H1 (cell line): Measurements from ENCODE around the gene NEO1. TPM values are rescaled to one million over a fixed set of nuclear protein-coding genes. Genes with fewer than 3 reads are reported as not detected.

Experiments used
- CTCF ChIA-PET: fragments of 300-600 bp; sonication (Branson Sonifier 250); formaldehyde crosslinking; loops from one replicate; lab custom pipeline; 2021; ENCODE audit not compliant: partially characterized antibody; lab: Charles Lee
- POLR2A ChIA-PET: fragments of 300-600 bp; sonication (Branson Sonifier 250); formaldehyde crosslinking; loops from one replicate; lab custom pipeline; 2021; ENCODE audit warnings: inconsistent platforms; ENCODE audit not compliant: partially characterized antibody; lab: Charles Lee
- DNase-seq, 2 experiments: peaks; one replicate each; pipeline versions ENCODE4 v3.0.0 to v3.0.0-alpha.2; 2010 to 2022; ENCODE audit warnings: low spot score in 2 of 2, low read depth in 1 of 2, mixed read lengths in 1 of 2
- FAIRE-seq: peaks from 2 replicates; lab custom pipeline; 2011; peaks lifted over from hg19 to GRCh38; lab: Jason Lieb, UNC
- H2AFZ ChIP-seq: 2 replicates; pipeline ENCODE4 v1.8.1; 2012; ENCODE audit warnings: low read length, inconsistent platforms
- H2AK5ac ChIP-seq: 2 replicates; pipeline ENCODE4 v1.6.1; 2013; ENCODE audit warnings: low read depth, low read length
- H2BK120ac ChIP-seq: replicated peaks from 2 replicates; pipeline ENCODE3; 2013; ENCODE audit warnings: low read depth, low read length, inconsistent platforms
- H2BK12ac ChIP-seq: 2 replicates; pipeline ENCODE4 v1.6.1; 2013; ENCODE audit warnings: low read depth, low read length
- H2BK15ac ChIP-seq: 2 replicates; pipeline ENCODE4 v1.6.1; 2013; ENCODE audit warnings: low read length
- H2BK20ac ChIP-seq: 2 replicates; pipeline ENCODE4 v1.6.1; 2013; ENCODE audit warnings: low read length
- H2BK5ac ChIP-seq: 2 replicates; pipeline ENCODE4 v1.6.1; 2013; ENCODE audit warnings: low read depth, low read length
- H3K14ac ChIP-seq: 2 replicates; pipeline ENCODE4 v1.6.1; 2013; ENCODE audit warnings: inconsistent platforms; ENCODE audit not compliant: insufficient read length
- H3K18ac ChIP-seq: 2 replicates; pipeline ENCODE4 v1.6.1; 2013; ENCODE audit warnings: low read length; ENCODE audit errors: extremely low read depth
- H3K23ac ChIP-seq: 2 replicates; pipeline ENCODE4 v1.6.1; 2013; ENCODE audit warnings: inconsistent platforms; ENCODE audit not compliant: insufficient read length
- H3K23me2 ChIP-seq: 2 replicates; pipeline ENCODE4 v1.6.1; 2013; ENCODE audit warnings: low read depth, low read length
- H3K27ac ChIP-seq: 2 replicates; pipeline ENCODE4 v1.6.1; 2011; ENCODE audit warnings: low read depth, low read length, inconsistent platforms
- H3K27me3 ChIP-seq, 4 experiments: replicated peaks in 1 of 4; 1 replicate in 1 of 4; 2 replicates in 3 of 4; pipeline versions ENCODE4 v1.6.1 to v1.8.1; 2011 to 2013; ENCODE audit warnings: low read length in 3 of 4, mild to moderate bottlenecking in 3 of 4, inconsistent platforms in 2 of 4, mixed read lengths in 2 of 4, moderate library complexity in 1 of 4; ENCODE audit not compliant: control insufficient read depth in 3 of 4, insufficient read depth in 3 of 4; ENCODE audit errors: extremely low read depth in 1 of 4
- H3K36me3 ChIP-seq, 4 experiments: 2 replicates each; pipeline versions ENCODE4 v1.6.1 to v1.8.1; 2011 to 2013; ENCODE audit warnings: mild to moderate bottlenecking in 4 of 4, low read length in 3 of 4, moderate library complexity in 2 of 4, control low read depth in 1 of 4, inconsistent platforms in 1 of 4; ENCODE audit not compliant: insufficient read depth in 4 of 4, control insufficient read depth in 2 of 4
- H3K4ac ChIP-seq: replicated peaks from 2 replicates; pipeline ENCODE3; 2013; ENCODE audit warnings: low read length, low read depth, mixed read lengths, inconsistent platforms; ENCODE audit not compliant: insufficient read length
- H3K4me1 ChIP-seq, 4 experiments: replicated peaks in 1 of 4; 1 replicate in 1 of 4; 2 replicates in 3 of 4; pipeline versions ENCODE4 v1.6.1 to v1.8.1; 2011 to 2013; ENCODE audit warnings: low read length in 3 of 4, inconsistent platforms in 2 of 4, mixed read lengths in 1 of 4; ENCODE audit not compliant: insufficient read depth in 4 of 4, control insufficient read depth in 3 of 4
- H3K4me2 ChIP-seq, 2 experiments: 2 replicates each; pipeline versions ENCODE4 v1.6.1 to v1.8.1; 2011 to 2013; ENCODE audit warnings: low read depth in 2 of 2, low read length in 2 of 2, control low read depth in 1 of 2, inconsistent platforms in 1 of 2, mild to moderate bottlenecking in 1 of 2; ENCODE audit not compliant: insufficient read depth in 1 of 2
- H3K4me3 ChIP-seq, 4 experiments: fragments of 200-600, 300-600 bp in 1 of 4; sonication (generic), shearing (Covaris generic), sonication (Bioruptor Twin) in 1 of 4; 2 replicates each; pipeline versions ENCODE4 v1.5.1 to v1.8.1; 2011 to 2016; ENCODE audit warnings: low read length in 4 of 4, low read depth in 3 of 4, control low read depth in 2 of 4, inconsistent platforms in 2 of 4, mild to moderate bottlenecking in 2 of 4, mixed read lengths in 1 of 4, moderate library complexity in 1 of 4; ENCODE audit not compliant: insufficient read depth in 2 of 4; ENCODE audit errors: extremely low read depth in 1 of 4
- H3K56ac ChIP-seq: replicated peaks from 2 replicates; pipeline ENCODE3; 2013; ENCODE audit warnings: low read depth, mild to moderate bottlenecking, mixed read lengths, low read length, inconsistent platforms; ENCODE audit not compliant: insufficient read length
- H3K79me1 ChIP-seq: 2 replicates; pipeline ENCODE4 v1.6.1; 2013; ENCODE audit warnings: low read depth, low read length, control low read depth
- H3K79me2 ChIP-seq, 2 experiments: 2 replicates each; pipeline versions ENCODE4 v1.6.1 to v1.8.1; 2012 to 2013; ENCODE audit warnings: low read length in 2 of 2, mild to moderate bottlenecking in 2 of 2, inconsistent platforms in 1 of 2; ENCODE audit not compliant: insufficient read depth in 2 of 2, control insufficient read depth in 1 of 2
- H3K9ac ChIP-seq, 4 experiments: replicated peaks in 1 of 4; 1 replicate in 1 of 4; 2 replicates in 3 of 4; pipeline versions ENCODE4 v1.6.1 to v1.8.1; 2011 to 2013; ENCODE audit warnings: low read depth in 3 of 4, low read length in 3 of 4, control low read depth in 2 of 4, mild to moderate bottlenecking in 2 of 4, moderate library complexity in 2 of 4, inconsistent platforms in 1 of 4; ENCODE audit errors: extremely low read depth in 1 of 4
- H3K9me3 ChIP-seq, 2 experiments: 2 replicates each; pipeline versions ENCODE4 v1.6.1 to v1.8.1; 2012 to 2013; ENCODE audit warnings: mild to moderate bottlenecking in 2 of 2, moderate library complexity in 2 of 2, control low read depth in 1 of 2, inconsistent platforms in 1 of 2, low read depth in 1 of 2, low read length in 1 of 2, mixed read lengths in 1 of 2; ENCODE audit not compliant: insufficient read depth in 2 of 2
- H4K20me1 ChIP-seq, 2 experiments: replicated peaks in 1 of 2; 2 replicates each; pipeline versions ENCODE3 to v1.8.1; 2011 to 2013; ENCODE audit warnings: inconsistent platforms in 2 of 2, low read length in 2 of 2, mild to moderate bottlenecking in 1 of 2; ENCODE audit not compliant: insufficient read depth in 2 of 2, control insufficient read depth in 1 of 2
- H4K5ac ChIP-seq: 2 replicates; pipeline ENCODE4 v1.6.1; 2013; ENCODE audit warnings: low read length, low read depth, mixed read lengths, inconsistent platforms; ENCODE audit not compliant: insufficient read length
- H4K8ac ChIP-seq: 2 replicates; pipeline ENCODE4 v1.8.0; 2013; ENCODE audit warnings: mild to moderate bottlenecking, moderate library complexity, low read length, inconsistent platforms; ENCODE audit not compliant: insufficient read depth; ENCODE audit errors: extremely low read depth
- H4K91ac ChIP-seq: replicated peaks from 2 replicates; pipeline ENCODE3; 2013; ENCODE audit warnings: low read length, mixed read lengths, inconsistent platforms; ENCODE audit not compliant: insufficient read length
- CEBPB ChIP-seq: IDR thresholded peaks from 2 replicates; pipeline ENCODE4 v1.6.1; 2012; ENCODE audit warnings: low read depth, low read length
- CTCF ChIP-seq, 3 experiments: IDR thresholded peaks; 1 replicate in 2 of 3; 2 replicates in 1 of 3; pipeline versions ENCODE4 v1.5.1 to v1.6.1; 2011; ENCODE audit warnings: low read length in 3 of 3, mild to moderate bottlenecking in 3 of 3, inconsistent platforms in 2 of 3, low read depth in 1 of 3, moderate library complexity in 1 of 3; ENCODE audit not compliant: insufficient read depth in 1 of 3; ENCODE audit errors: control extremely low read depth in 1 of 3
- HDAC6 ChIP-seq: IDR thresholded peaks from one replicate; pipeline ENCODE4 v1.7.1; 2012; ENCODE audit warnings: low read depth, mild to moderate bottlenecking, inconsistent platforms, low read length, moderate library complexity
- JUND ChIP-seq: IDR thresholded peaks from 2 replicates; pipeline ENCODE4 v1.6.1; 2011; ENCODE audit warnings: mild to moderate bottlenecking, improper control_type of control experiment, low read length
- MAFK ChIP-seq: IDR thresholded peaks from 2 replicates; pipeline ENCODE4 v1.6.1; 2012; ENCODE audit warnings: low read depth, mild to moderate bottlenecking, improper control_type of control experiment, low read length
- PHF8 ChIP-seq: fragments of 200-600 bp; sonication (generic); conservative IDR thresholded peaks from 2 replicates; pipeline ENCODE4 v1.7.1; 2012; ENCODE audit warnings: low read depth, mild to moderate bottlenecking, inconsistent platforms, low read length, moderate library complexity
- RFX5 ChIP-seq: IDR thresholded peaks from 2 replicates; pipeline ENCODE4 v1.6.1; 2011; ENCODE audit warnings: low read depth, low read length, improper control_type of control experiment, borderline replicate concordance
- SIN3A ChIP-seq, 2 experiments: IDR thresholded peaks in 1 of 2; conservative IDR thresholded peaks in 1 of 2; 2 replicates each; pipeline ENCODE4 v1.6.1; 2011 to 2012; ENCODE audit warnings: low read length in 2 of 2, improper control_type of control experiment in 1 of 2, low read depth in 1 of 2, mild to moderate bottlenecking in 1 of 2
- SIRT6 ChIP-seq: IDR thresholded peaks from one replicate; pipeline ENCODE4 v1.7.1; 2012; ENCODE audit warnings: low read length, inconsistent platforms
- SRF ChIP-seq: IDR thresholded peaks from 2 replicates; pipeline ENCODE4 v1.6.1; 2011; ENCODE audit warnings: mild to moderate bottlenecking, low read depth, low read length, moderate library complexity
- TAF1 ChIP-seq: IDR thresholded peaks from 2 replicates; pipeline ENCODE4 v1.6.1; 2011; ENCODE audit warnings: mild to moderate bottlenecking, low read depth, low read length
- WGBS, 2 experiments: shearing (Covaris generic) in 1 of 2; methylation state at CpG; one replicate each; pipeline versions ENCODE4 v1.1.6 to v1.1.7; 2013 to 2015; ENCODE audit warnings: low lambda C conversion rate in 2 of 2, mixed read lengths in 2 of 2, inconsistent platforms in 1 of 2, low coverage in 1 of 2, missing lambda C conversion rate in 1 of 2; ENCODE audit not compliant: insufficient replicate concordance in 2 of 2, insufficient coverage in 1 of 2, insufficient read length in 1 of 2; ENCODE audit errors: extremely low coverage in 1 of 2, missing lambda C conversion rate in 1 of 2; 5-methylcytosine and 5-hydroxymethylcytosine counted together
- polyA plus RNA-seq, 7 experiments: library from polyadenylated mRNA; depleted of rRNA in 3 of 7; stranded (reverse) in 5 of 7; unstranded in 2 of 7; fragments of >200 nt in 5 of 7; fragments of 200-250 nt in 2 of 7; gene quantifications; 1 replicate in 5 of 7; 2 replicates in 1 of 7; 4 replicates in 1 of 7; pipeline versions ENCODE4 v1.2.1 to v1.2.3, GENCODE V29; 2011 to 2013; ENCODE audit warnings: missing spikeins in 2 of 7, mixed read lengths in 2 of 7
- total RNA-seq: library from RNA; stranded (reverse); fragmentation: NEBNext Ultra II Directional; extraction: Animal tissue kit (Norgen Biotek cat#: 25700); gene quantifications from 2 replicates; pipeline ENCODE4 v1.2.1, GENCODE V29; 2021

NEO1 gene
- total and polyA plus RNA-seq, 2 of the 8 experiments (the other 6 are each of a cell fraction or from before 2014, with no cell fraction given), result 36.0 to 51.0 TPM

DNA sequence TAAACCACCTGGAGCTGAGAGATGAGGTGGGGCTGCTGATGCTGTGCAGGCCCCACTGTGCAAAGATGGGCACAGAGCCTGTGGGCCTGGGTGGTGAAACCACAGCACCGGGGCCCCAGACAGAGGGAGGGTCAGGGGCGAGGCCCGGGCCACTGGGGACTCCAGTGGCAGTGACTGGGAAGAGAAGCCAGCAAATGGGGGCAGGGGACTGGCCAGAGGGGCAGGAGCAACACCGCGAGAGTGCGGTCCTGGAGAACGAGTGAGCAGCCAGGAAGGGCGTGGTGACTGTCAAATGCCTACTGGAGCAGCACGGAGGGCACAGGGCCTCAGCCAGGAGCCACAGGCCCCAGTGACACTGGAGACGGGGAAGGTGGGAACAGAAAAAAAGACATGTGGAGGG lies 276.7 kb downstream of the NEO1 start:
- no peaks in the 10 kb centered on the region; the same call in 1 of the 2 replicates for H3K79me1 ChIP-seq
- peaks cover 0 to 8% of the 10 kb centered on the region in 2 experiments for H4K20me1 ChIP-seq
- FAIRE-seq (no peak), DNase-seq (no peak)
- H2BK5ac ChIP-seq, result no peak overlapping the region
- no peak overlapping the region for H4K5ac ChIP-seq
- H2AK5ac ChIP-seq, result no peak overlapping the region
- no peak overlapping the region for H3K4ac ChIP-seq
- no peak overlapping the region for H2AFZ ChIP-seq
- H2BK12ac ChIP-seq, result no peak overlapping the region
- no peak overlapping the region for H3K23ac ChIP-seq
- no peak overlapping the region for H4K91ac ChIP-seq
- H3K27ac ChIP-seq, result no peak overlapping the region
- no peaks in the 10 kb centered on the region for H3K23me2 ChIP-seq
- H2BK20ac ChIP-seq, result no peak overlapping the region
- ChIA-PET CTCF (no interaction called here), POLR2A (no interaction called here)
- 96% methylated on average over 10 of the region's 10 CpGs; no CpG with 5 or more reads in 1 of the 2 experiments for WGBS, 2 experiments
- H2BK15ac ChIP-seq, result no peak overlapping the region
- H3K14ac ChIP-seq, result no peak overlapping the region
- H3K18ac ChIP-seq, result no peak overlapping the region
- H4K8ac ChIP-seq, result no peak overlapping the region; the same call in 1 of the 2 replicates
- H3K4me1 ChIP-seq, result peaks cover 0 to 8% (median 3%) of the 10 kb centered on the region in 4 experiments; a peak in 2 of 7 replicates
- no peak overlapping the region for H3K56ac ChIP-seq
- H3K9me3 ChIP-seq, result no peaks in the 10 kb centered on the region
- H3K9ac ChIP-seq, result no peak overlapping the region
- no peak overlapping the region for H2BK120ac ChIP-seq
- H3K79me2 ChIP-seq, result no peaks in the 10 kb centered on the region
- H3K27me3 ChIP-seq, result no peaks in the 10 kb centered on the region
- H3K4me2 ChIP-seq, result no peak overlapping the region
- H3K4me3 ChIP-seq, result no peak overlapping the region
- H3K36me3 ChIP-seq, result peaks cover 2 to 16% (median 5%) of the 10 kb centered on the region in 4 experiments; a peak in 6 of 8 replicates
- TF ChIP-seq MAFK (no peak), TAF1 (no peak), PHF8 (no peak), RFX5 (no peak), CTCF (IDR thresholded peaks at IDR 0.05; ENCODE audit: control extremely low read depth in 1 of 3, insufficient read depth in 1 of 3, low read depth in 1 of 3, low read length in 3 of 3) (no peak), SIN3A (conservative IDR thresholded peaks at IDR 0.05 in 1 of 2, IDR thresholded peaks at IDR 0.05 in 1 of 2; ENCODE audit: low read depth in 1 of 2, low read length in 2 of 2) (no peak), JUND (no peak), HDAC6 (no peak), SIRT6 (no peak), SRF (no peak), CEBPB (no peak)
